ENCODE data around the gene HMX2. TPM values are rescaled to one million over a fixed set of nuclear protein-coding genes. Genes with fewer than 3 reads are reported as not detected.

The HMX2 gene
- total RNA-seq, 2 donors from 2014 or later: not detected

- DNase-seq: no peak
- H3K4me3 Mint-ChIP-seq: no peak overlapping the region
Measured at GRCh38 chr10:123191886-123192285, 44.0 kb downstream of the HMX2 start.

GRCh38 chr10:123194056-123194455 lies 46.1 kb downstream of the HMX2 start:
- Histone ChIP-seq H3K27me3 (ENCODE audit: control insufficient read depth, insufficient read depth, low read length, poor library complexity, severe bottlenecking) (no peaks in the 10 kb centered on the region), H3K9me3 (ENCODE audit: control insufficient read depth, low read length) (no peaks in the 10 kb centered on the region), H3K27ac (ENCODE audit: low read depth, low read length) (no peak overlapping the region), H3K36me3 (ENCODE audit: control insufficient read depth, insufficient read depth, low read length) (no peaks in the 10 kb centered on the region), H3K4me3 (ENCODE audit: low read length) (no peak overlapping the region), H3K4me1 (ENCODE audit: control insufficient read depth, insufficient read depth, low read length) (no peaks in the 10 kb centered on the region), H3K9ac (ENCODE audit: extremely low read depth, low read length, poor library complexity, severe bottlenecking) (no peak overlapping the region)
- Mint-ChIP-seq H3K36me3 (ENCODE audit: low read depth) (no peaks in the 10 kb centered on the region), H3K4me3 (no peak overlapping the region), H3K27me3 (ENCODE audit: insufficient read depth) (no peaks in the 10 kb centered on the region), H3K4me1 (peaks cover 4% of the 10 kb centered on the region), H3K27ac (no peak overlapping the region), H3K9me3 (no peaks in the 10 kb centered on the region)
- 94 to 99% methylated on average over 6 to 9 of the region's 9 CpGs for WGBS, 2 experiments (ENCODE audit: insufficient coverage in 1 of 2, insufficient read length in 1 of 2)
- no peak for TF ChIP-seq CTCF (conservative IDR thresholded peaks at IDR 0.05)
- no peak for DNase-seq

More at GRCh38 chr10:123191886-123192285, 44.0 kb downstream of the HMX2 start:
- Histone ChIP-seq H3K4me1 (ENCODE audit: control insufficient read depth, insufficient read depth, low read length) (no peaks in the 10 kb centered on the region), H3K9ac (ENCODE audit: extremely low read depth, low read length, poor library complexity, severe bottlenecking) (no peak overlapping the region), H3K4me3 (ENCODE audit: low read length) (no peak overlapping the region), H3K27ac (ENCODE audit: low read depth, low read length) (no peak overlapping the region), H3K9me3 (ENCODE audit: control insufficient read depth, low read length) (no peaks in the 10 kb centered on the region), H3K36me3 (ENCODE audit: control insufficient read depth, insufficient read depth, low read length) (no peaks in the 10 kb centered on the region), H3K27me3 (ENCODE audit: control insufficient read depth, insufficient read depth, low read length, poor library complexity, severe bottlenecking) (no peaks in the 10 kb centered on the region)
- Mint-ChIP-seq H3K9me3 (no peaks in the 10 kb centered on the region), H3K27me3 (ENCODE audit: insufficient read depth) (no peaks in the 10 kb centered on the region), H3K4me1 (peaks cover 4% of the 10 kb centered on the region), H3K36me3 (ENCODE audit: low read depth) (no peaks in the 10 kb centered on the region), H3K27ac (no peak overlapping the region)
- 91 to 97% methylated on average over 6 to 8 of the region's 8 CpGs for WGBS, 2 experiments (ENCODE audit: insufficient coverage in 1 of 2, insufficient read length in 1 of 2)
- no peak for TF ChIP-seq CTCF (conservative IDR thresholded peaks at IDR 0.05)

Other genes starting within 250 kb of the HMX2 start
- not detected for gene FAM24A, start 237.5 kb upstream of the HMX2 start, total RNA-seq
- 10 to 100 TPM; 14.7 to 18.1 TPM for gene C10orf88, start 193.9 kb upstream of the HMX2 start, total RNA-seq
- 1 to 10 TPM; 7.0 to 7.1 TPM for gene PSTK, start 167.7 kb upstream of the HMX2 start, total RNA-seq
- gene IKZF5, start 139.3 kb upstream of the HMX2 start, total RNA-seq: 10 to 100 TPM; 10.3 to 14.4 TPM
- gene ACADSB, start 139.1 kb upstream of the HMX2 start, total RNA-seq: 10 to 100 TPM; 40.4 to 58.7 TPM
- gene HMX3, start 12.2 kb upstream of the HMX2 start, total RNA-seq: not detected
- gene BUB3, start 6.3 kb downstream of the HMX2 start, total RNA-seq: 100 to 1,000 TPM; 113 to 130 TPM

All from endodermal cell (in vitro differentiated cells).